ENCODE results near the gene ZNF254.

- TF ChIP-seq POLR2AphosphoS5 (IDR thresholded peaks at IDR 0.05; ENCODE audit: low read depth, low read length) = no peak
- TF ChIP-seq FOXP2 (optimal IDR thresholded peaks at IDR 0.05; ENCODE audit: borderline replicate concordance, extremely low read depth, extremely low read length, insufficient read depth) = no peak
- no peak for TF ChIP-seq TAF1 (IDR thresholded peaks at IDR 0.05; ENCODE audit: borderline replicate concordance, insufficient read depth, low read length)
- no peak for TF ChIP-seq SIN3A (IDR thresholded peaks at IDR 0.05; ENCODE audit: borderline replicate concordance, insufficient read depth, low read length)
These were observed 5.9 kb upstream of the ZNF254 start for GRCh38 chr19:24081056-24081455.

Measured in PFSK-1 (cell line).